Glutamatergic neuron (in vitro differentiated cells): ENCODE measurements around the gene ZG16B. TPM values are rescaled to one million over a fixed set of nuclear protein-coding genes. Genes with fewer than 3 reads are reported as not detected.

Source experiments
- DNase-seq: peaks from one replicate; pipeline ENCODE4 v3.0.0; 2022
- H3K27ac Mint-ChIP-seq: one replicate; pipeline ENCODE4 v1.8.0; 2020; ENCODE audit warnings: mild to moderate bottlenecking, mixed read lengths, inconsistent platforms; ENCODE audit not compliant: unreplicated experiment
- H3K27me3 Mint-ChIP-seq: one replicate; pipeline ENCODE4 v1.8.0; 2020; ENCODE audit warnings: mild to moderate bottlenecking, moderate library complexity, mixed read lengths, inconsistent platforms; ENCODE audit not compliant: unreplicated experiment
- H3K36me3 Mint-ChIP-seq: one replicate; pipeline ENCODE4 v1.8.0; 2020; ENCODE audit warnings: mild to moderate bottlenecking, mixed read lengths, inconsistent platforms; ENCODE audit not compliant: unreplicated experiment
- H3K4me1 Mint-ChIP-seq: one replicate; pipeline ENCODE4 v1.8.0; 2020; ENCODE audit warnings: mild to moderate bottlenecking, low read depth, mixed read lengths, inconsistent platforms; ENCODE audit not compliant: unreplicated experiment
- H3K4me3 Mint-ChIP-seq: one replicate; pipeline ENCODE4 v1.8.0; 2020; ENCODE audit warnings: mild to moderate bottlenecking, mixed read lengths, inconsistent platforms; ENCODE audit not compliant: unreplicated experiment
- H3K9me3 Mint-ChIP-seq: one replicate; pipeline ENCODE4 v1.8.0; 2020; ENCODE audit warnings: mild to moderate bottlenecking, moderate library complexity, mixed read lengths, inconsistent platforms; ENCODE audit not compliant: unreplicated experiment
- total RNA-seq: library from RNA; stranded (reverse); fragmentation: NEBNext Ultra II Directional; extraction: Animal tissue kit (Norgen Biotek cat#: 25700); gene quantifications from one replicate; pipeline ENCODE4 v1.2.1, GENCODE V29; 2021; ENCODE audit not compliant: unreplicated experiment
- TF ChIP-seq, protein P1 (sequence below): fragments of 200-600 bp; sonication (generic); IDR thresholded peaks from one replicate; pipeline ENCODE4 v1.5.0; 2021; ENCODE audit not compliant: partially characterized antibody, unreplicated experiment

The ZG16B gene
- total RNA-seq, 1 donor from 2014 or later: not detected

DNA sequence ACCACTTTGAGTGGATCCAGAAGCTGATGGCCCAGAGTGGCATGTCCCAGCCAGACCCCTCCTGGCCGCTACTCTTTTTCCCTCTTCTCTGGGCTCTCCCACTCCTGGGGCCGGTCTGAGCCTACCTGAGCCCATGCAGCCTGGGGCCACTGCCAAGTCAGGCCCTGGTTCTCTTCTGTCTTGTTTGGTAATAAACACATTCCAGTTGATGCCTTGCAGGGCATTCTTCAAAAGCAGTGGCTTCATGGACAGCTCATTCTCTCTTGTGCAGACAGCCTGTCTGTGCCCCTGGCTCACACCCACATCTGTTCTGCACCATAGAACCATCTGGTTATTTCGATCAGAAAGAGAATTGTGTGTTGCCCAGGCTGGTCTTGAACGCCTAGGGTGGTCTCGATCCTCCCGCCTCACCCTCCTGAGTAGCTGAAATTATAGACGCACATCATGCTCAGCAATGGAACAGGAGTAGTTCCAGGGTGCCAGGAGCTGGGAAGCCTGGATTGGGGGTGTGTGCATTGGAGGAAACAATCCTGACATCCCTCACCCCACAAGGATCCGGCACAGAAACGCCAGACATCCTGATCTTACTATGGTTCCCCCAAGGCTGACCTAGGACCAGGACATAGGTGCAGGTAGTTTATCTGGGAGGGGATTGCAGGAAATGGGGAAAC, 8.5 kb upstream of the ZG16B start:
- Mint-ChIP-seq H3K9me3 (peaks cover 3% of the 10 kb centered on the region), H3K4me3 (no peak overlapping the region), H3K4me1 (peaks cover 7% of the 10 kb centered on the region), H3K27ac (no peak overlapping the region), H3K27me3 (peaks cover 12% of the 10 kb centered on the region), H3K36me3 (no peaks in the 10 kb centered on the region)
- TF ChIP-seq, protein P1, sequence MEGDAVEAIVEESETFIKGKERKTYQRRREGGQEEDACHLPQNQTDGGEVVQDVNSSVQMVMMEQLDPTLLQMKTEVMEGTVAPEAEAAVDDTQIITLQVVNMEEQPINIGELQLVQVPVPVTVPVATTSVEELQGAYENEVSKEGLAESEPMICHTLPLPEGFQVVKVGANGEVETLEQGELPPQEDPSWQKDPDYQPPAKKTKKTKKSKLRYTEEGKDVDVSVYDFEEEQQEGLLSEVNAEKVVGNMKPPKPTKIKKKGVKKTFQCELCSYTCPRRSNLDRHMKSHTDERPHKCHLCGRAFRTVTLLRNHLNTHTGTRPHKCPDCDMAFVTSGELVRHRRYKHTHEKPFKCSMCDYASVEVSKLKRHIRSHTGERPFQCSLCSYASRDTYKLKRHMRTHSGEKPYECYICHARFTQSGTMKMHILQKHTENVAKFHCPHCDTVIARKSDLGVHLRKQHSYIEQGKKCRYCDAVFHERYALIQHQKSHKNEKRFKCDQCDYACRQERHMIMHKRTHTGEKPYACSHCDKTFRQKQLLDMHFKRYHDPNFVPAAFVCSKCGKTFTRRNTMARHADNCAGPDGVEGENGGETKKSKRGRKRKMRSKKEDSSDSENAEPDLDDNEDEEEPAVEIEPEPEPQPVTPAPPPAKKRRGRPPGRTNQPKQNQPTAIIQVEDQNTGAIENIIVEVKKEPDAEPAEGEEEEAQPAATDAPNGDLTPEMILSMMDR: no peak
- DNase-seq: no peak

DNA sequence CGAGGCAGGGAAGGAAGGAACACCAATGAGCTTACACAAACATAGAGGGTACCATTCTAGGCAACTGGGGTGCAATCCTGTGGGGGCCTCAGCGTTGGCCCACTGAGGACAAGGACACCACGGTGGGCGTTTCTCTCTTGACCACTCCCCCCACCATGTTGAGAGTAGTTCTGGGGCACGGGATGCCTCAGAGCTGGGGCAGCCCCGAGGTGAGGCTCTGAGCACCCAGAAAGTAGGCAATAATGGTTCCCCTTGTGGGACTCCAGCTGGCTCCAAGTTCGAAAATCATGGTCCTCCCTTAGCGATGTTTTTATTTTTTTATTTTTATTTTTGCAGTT, 8.0 kb upstream of the ZG16B start:
- peaks cover 7% of the 10 kb centered on the region for H3K4me1 Mint-ChIP-seq
- no peak overlapping the region for H3K4me3 Mint-ChIP-seq
- H3K27me3 Mint-ChIP-seq: peaks cover 12% of the 10 kb centered on the region
- DNase-seq: no peak
- TF ChIP-seq, protein P1: no peak
- H3K27ac Mint-ChIP-seq: no peak overlapping the region
- no peaks in the 10 kb centered on the region for H3K36me3 Mint-ChIP-seq
- peaks cover 3% of the 10 kb centered on the region for H3K9me3 Mint-ChIP-seq

DNA sequence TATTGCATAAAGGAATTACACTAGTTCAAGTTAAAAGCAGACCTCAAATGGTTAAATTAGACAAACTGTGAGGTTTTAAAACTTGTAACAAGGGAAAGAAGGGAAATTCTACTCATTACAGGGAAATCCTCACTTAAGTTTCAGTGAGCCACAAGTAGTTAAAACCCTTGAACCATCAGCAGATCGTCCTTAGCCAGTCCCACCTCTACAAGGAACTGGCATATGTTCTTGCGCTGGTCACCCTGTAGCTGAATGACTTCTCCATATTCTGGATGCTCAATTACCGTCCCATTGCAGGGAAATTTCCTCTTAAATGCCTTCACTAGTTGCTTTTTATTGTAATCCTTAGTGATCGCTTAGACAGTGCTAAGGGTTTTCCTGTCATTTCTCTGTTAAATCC, 7.6 kb upstream of the ZG16B start:
- Mint-ChIP-seq H3K27me3 (peaks cover 12% of the 10 kb centered on the region), H3K36me3 (no peaks in the 10 kb centered on the region), H3K4me3 (no peak overlapping the region), H3K4me1 (peaks cover 7% of the 10 kb centered on the region), H3K9me3 (peaks cover 3% of the 10 kb centered on the region), H3K27ac (no peak overlapping the region)
- TF ChIP-seq, protein P1: no peak
- no peak for DNase-seq

GRCh38 chr16:2824626-2825025, 5.5 kb upstream of the ZG16B start:
- TF ChIP-seq, protein P1: no peak
- no peak for DNase-seq
- Mint-ChIP-seq H3K36me3 (no peaks in the 10 kb centered on the region), H3K9me3 (peaks cover 3% of the 10 kb centered on the region), H3K27ac (no peak overlapping the region), H3K27me3 (peaks cover 14% of the 10 kb centered on the region), H3K4me1 (peaks cover 6% of the 10 kb centered on the region), H3K4me3 (peak overlapping the region; percentile 8)

DNA sequence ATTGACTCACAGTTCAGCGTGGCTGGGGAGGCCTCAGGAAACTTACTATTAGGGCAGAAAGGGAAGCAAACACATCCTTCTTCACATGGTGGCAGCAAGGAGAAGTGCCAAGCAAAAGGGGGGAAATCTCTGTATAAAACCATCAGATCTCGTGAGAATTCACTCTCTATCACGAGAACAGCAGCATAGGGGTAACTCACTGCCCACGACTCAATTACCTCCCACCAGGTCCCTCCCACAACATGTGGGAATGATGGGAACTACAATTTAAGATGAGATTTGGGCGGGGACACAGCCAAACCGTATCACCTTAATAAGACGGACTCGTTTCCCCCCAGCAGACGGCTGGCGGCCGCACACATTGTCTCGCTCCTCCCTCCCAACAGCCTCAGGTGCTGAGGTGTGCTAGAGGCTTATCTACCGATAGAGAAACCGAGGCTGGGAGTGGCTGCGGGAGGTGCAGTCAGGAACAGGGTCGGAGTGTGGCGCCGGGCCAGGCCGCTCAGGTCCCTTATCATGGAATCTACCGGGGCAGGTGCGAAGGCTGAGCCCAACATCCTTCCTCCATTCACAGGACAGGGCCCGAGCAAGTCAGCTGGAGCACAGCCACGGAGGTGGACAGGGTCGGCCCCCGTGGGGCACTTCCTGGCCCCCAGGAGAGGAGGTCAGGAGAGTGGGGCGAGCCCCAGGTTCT, 4.9 kb upstream of the ZG16B start:
- peaks cover 14% of the 10 kb centered on the region for H3K27me3 Mint-ChIP-seq
- no peaks in the 10 kb centered on the region for H3K36me3 Mint-ChIP-seq
- H3K4me3 Mint-ChIP-seq: peak overlapping the region; percentile 8
- no peak for DNase-seq
- peaks cover 3% of the 10 kb centered on the region for H3K9me3 Mint-ChIP-seq
- no peak overlapping the region for H3K27ac Mint-ChIP-seq
- TF ChIP-seq, protein P1: no peak
- peaks cover 6% of the 10 kb centered on the region for H3K4me1 Mint-ChIP-seq
